Measurements from ENCODE around the gene MNT.

MNT gene

GRCh38 chr17:2396568-2397246 lies 4.2 kb downstream of the MNT start:
- peak in 1 of 2 donors; percentile 22 for DNase-seq (ENCODE audit: low read depth in 2 of 2, low spot score in 1 of 2)

DNA sequence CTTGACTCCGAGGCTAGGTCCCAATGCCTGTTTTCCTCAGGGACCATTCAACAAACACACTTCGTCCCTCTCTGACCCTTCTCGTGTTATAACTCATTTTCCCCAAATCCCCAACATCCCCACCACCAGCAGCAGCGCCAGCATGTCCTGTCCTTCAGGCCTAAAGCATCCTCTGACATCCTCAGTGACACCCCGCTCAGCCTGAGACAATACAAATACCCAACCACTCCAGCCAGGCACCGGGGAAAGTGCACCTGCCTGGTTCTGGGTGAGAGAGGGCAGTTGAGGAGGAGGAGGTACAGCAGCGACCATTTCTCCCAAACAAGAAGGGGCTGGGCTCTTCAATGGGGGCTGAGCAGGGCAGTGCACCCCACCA lies 4.7 kb downstream of the MNT start:
- no peak for DNase-seq (ENCODE audit: low read depth in 2 of 2, low spot score in 1 of 2)

- no peak for DNase-seq (ENCODE audit: low read depth in 2 of 2, low spot score in 1 of 2)
Observed at GRCh38 chr17:2395258-2396181, 5.3 kb downstream of the MNT start.

- no peak for DNase-seq (ENCODE audit: low read depth in 2 of 2, low spot score in 1 of 2)
Observed at GRCh38 chr17:2394775-2395201, 6.1 kb downstream of the MNT start.

GRCh38 chr17:2393954-2394749 lies 6.7 kb downstream of the MNT start:
- DNase-seq (ENCODE audit: low read depth in 2 of 2, low spot score in 1 of 2), result no peak

DNA sequence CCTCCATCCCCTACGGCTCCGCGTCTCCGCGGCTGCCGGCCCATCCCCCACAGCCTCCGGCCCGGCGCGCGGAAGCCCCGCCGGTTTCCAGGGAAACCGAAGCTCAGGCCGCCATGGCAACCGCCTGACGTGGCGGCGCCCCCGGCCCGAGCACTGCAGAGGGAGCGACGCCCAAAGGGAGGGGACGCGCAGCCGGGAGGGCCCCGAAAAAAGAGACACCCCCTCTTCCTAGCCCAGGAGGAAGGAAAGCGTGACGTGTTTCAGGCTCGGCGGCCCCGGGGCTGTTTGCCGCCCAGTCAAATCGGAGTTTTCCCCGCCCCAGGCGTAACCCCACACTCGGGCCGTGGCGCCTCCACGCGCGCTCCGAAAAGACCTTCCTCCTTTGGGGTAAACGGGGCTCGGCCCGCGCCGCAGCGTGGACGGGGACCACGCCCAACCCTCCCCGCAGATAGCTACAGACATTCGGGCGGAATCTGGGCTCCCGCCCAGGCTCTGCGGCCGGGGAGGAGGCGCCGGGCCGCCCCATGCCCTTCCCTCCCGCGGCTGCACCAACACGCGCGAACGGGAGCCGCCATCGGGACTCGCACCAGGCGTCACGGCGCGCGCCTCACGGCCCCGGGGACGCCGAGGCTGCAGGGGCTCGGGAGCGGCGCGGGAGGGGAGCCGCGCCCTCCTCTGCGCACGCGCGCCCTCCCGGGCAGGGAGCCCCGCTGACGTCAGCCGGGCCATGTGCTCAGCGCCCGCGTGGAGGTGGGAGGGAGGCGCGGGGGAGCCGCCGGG lies 7.5 kb downstream of the MNT start:
- peak; percentile 75 to 81 for DNase-seq (ENCODE audit: low read depth in 2 of 2, low spot score in 1 of 2)

DNA sequence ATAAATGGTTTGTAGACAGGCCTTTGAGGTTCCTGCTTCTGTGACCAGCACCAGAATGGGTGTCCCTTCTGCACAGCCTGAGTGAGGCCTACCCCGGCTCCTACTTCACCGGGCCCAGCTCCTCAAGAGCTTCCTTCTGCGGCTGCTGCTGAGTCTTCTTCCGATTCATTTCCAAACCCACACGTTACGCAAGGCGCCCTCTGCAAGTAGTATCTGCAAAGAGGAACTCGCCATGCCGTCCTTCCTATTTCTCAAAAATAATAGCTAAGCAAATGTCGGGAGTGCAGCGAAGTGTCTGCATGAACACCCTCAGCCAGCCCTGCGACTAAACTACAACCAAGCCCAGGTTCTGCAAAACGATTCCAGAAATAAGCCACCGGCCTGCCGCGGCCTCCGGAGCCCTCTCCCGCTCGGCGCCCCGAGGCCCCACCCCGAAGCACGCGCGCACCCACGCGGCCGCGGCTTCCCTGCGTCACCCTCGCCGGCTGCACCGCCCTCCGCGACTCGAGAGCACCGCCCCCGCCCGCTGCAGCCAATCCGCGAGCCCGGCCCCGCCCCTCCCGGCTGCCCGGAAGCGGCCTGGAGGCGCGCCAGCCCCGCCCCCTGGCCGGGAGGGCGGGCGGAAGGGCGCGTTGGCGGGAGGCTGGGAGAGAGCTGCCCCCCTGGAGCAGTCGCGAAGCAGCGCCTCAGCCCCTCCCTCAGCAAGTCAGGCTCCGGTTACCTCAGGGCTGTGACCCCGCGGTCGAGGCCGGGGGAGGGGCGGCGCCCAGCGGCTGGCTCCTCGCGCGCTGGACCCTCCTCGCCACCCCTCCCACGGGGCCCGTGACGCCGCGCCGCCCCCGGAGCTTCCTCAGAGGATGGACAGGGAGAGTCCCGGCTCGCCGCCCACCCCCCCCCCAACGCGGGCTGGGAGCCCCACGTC lies 8.3 kb downstream of the MNT start:
- DNase-seq (ENCODE audit: low read depth in 2 of 2, low spot score in 1 of 2), result peak; percentile 95 to 97

GRCh38 chr17:2391597-2392251 lies 9.1 kb downstream of the MNT start:
- DNase-seq (ENCODE audit: low read depth in 2 of 2, low spot score in 1 of 2), result no peak

GRCh38 chr17:2390199-2390836 lies 10.5 kb downstream of the MNT start:
- DNase-seq (ENCODE audit: low read depth in 2 of 2, low spot score in 1 of 2), result no peak

DNA sequence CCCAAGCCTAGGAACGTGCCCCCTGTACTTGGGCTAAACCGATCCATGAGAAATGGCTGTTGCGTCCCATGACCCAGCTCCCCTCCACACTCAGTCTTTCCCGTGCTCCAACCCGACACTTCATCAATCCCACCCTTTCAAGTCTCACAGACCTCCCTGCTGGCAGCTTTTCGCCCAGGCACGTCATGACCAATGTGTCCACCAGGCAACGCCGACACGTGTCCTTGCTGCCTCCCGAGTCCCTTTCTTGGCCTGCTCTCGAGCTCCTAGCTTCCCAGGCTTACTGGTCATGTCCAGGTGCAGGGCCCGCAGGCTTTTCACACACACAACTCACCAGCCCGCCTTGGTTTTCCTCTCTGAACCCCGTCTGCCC lies 12.2 kb downstream of the MNT start:
- DNase-seq (ENCODE audit: low read depth in 2 of 2, low spot score in 1 of 2), result no peak

DNA sequence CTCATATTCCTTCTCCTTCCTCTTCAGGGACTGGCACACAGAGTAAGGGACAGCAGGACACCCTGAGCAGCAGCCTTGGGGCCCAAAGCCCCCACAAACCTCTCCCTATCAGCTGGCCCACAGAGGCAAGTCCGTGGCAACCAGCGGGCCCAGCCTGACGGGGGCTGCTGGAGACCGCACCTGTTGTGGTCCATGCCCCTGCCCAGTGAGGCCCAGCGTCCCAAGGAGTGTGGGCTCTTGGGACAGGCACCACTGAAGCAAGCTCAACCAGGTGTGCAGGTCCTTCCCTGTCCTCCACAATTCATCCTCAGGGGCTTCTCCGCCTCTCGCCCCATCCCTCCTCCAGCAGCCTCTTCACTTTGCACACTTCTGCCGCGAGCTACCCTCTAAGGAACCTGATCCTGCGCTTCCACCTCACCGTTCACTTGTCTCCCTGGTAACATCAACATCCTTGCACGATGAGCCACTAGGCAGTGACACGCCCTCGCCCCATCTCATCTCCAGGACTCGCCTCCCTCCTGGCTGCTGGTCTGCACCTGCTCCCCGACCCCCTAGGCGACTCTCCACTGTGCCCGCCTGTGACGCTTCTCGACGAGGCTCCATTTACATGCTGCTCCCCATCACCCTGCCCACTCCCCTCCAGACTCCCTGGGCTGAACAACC lies 12.7 kb downstream of the MNT start:
- DNase-seq (ENCODE audit: low read depth in 2 of 2, low spot score in 1 of 2), result no peak

GRCh38 chr17:2387086-2388019 lies 13.5 kb downstream of the MNT start:
- DNase-seq (ENCODE audit: low read depth in 2 of 2, low spot score in 1 of 2), result no peak

GRCh38 chr17:2386400-2387085 lies 14.3 kb downstream of the MNT start:
- no peak for DNase-seq (ENCODE audit: low read depth in 2 of 2, low spot score in 1 of 2)

GRCh38 chr17:2385240-2386210 lies 15.3 kb downstream of the MNT start:
- DNase-seq (ENCODE audit: low read depth in 2 of 2, low spot score in 1 of 2), result no peak

- DNase-seq (ENCODE audit: low read depth in 2 of 2, low spot score in 1 of 2), result no peak
Observed at GRCh38 chr17:2384439-2385127, 16.3 kb downstream of the MNT start.

All from stimulated activated CD8-positive, alpha-beta memory T cell treated with anti-CD3 and anti-CD28 coated beads, Interleukin-4, amount 100 ng/mL, for 4 hours (primary cell).